Fibroblast of lung (primary cell): Measurements from ENCODE around the gene NAB1.

Experiments used
- CTCF ChIP-seq, 2 donors: IDR thresholded peaks in 1 of 2; conservative IDR thresholded peaks in 1 of 2; 1 replicate in 1 of 2; 2 replicates in 1 of 2; pipeline ENCODE4 v1.5.1; 2011 to 2012; ENCODE audit warnings: low read length in 2 of 2, control low read depth in 1 of 2, inconsistent platforms in 1 of 2, low read depth in 1 of 2, mild to moderate bottlenecking in 1 of 2
- EZH2 ChIP-seq: IDR thresholded peaks from 2 replicates; pipeline ENCODE4 v1.5.1; 2012; ENCODE audit warnings: low read length, control low read depth, mild to moderate bottlenecking; ENCODE audit errors: missing control alignments

GRCh38 chr2:190668892-190669291 lies 20.0 kb downstream of the NAB1 start:
- TF ChIP-seq CTCF (conservative IDR thresholded peaks at IDR 0.05 in 1 of 2, IDR thresholded peaks at IDR 0.05 in 1 of 2; ENCODE audit: low read depth in 1 of 2, low read length in 2 of 2), result no peak
- TF ChIP-seq EZH2, result no peak
